Astrocyte (in vitro differentiated cells and primary cell): Measurements from ENCODE around the gene NAT14. TPM values are rescaled to one million over a fixed set of nuclear protein-coding genes. Genes with fewer than 3 reads are reported as not detected.

ENCODE experiments used
- DNase-seq: peaks from one replicate; pipeline ENCODE4 v3.0.0-alpha.2; 2010; ENCODE audit warnings: low read depth
- FAIRE-seq: peaks from 2 replicates; lab custom pipeline; 2011; peaks lifted over from hg19 to GRCh38; lab: Jason Lieb, UNC
- H2AFZ ChIP-seq: 2 replicates; pipeline ENCODE4 v1.6.0; 2012; ENCODE audit warnings: low read depth, low read length, inconsistent platforms
- H3K27ac ChIP-seq: 2 replicates; pipeline ENCODE4 v1.5.1; 2011; ENCODE audit warnings: low read depth, low read length, inconsistent platforms
- H3K27me3 ChIP-seq: 2 replicates; pipeline ENCODE4 v1.6.0; 2011; ENCODE audit warnings: low read length, inconsistent platforms; ENCODE audit not compliant: insufficient read depth
- H3K36me3 ChIP-seq: 2 replicates; pipeline ENCODE4 v1.5.1; 2011; ENCODE audit warnings: low read length, inconsistent platforms; ENCODE audit not compliant: insufficient read depth
- H3K4me1 ChIP-seq: 2 replicates; pipeline ENCODE4 v1.5.1; 2011; ENCODE audit warnings: low read length, inconsistent platforms; ENCODE audit not compliant: insufficient read depth
- H3K4me2 ChIP-seq: 2 replicates; pipeline ENCODE4 v1.6.0; 2012; ENCODE audit warnings: low read length, inconsistent platforms
- H3K4me3 ChIP-seq: 2 replicates; pipeline ENCODE4 v1.5.1; 2011; ENCODE audit warnings: low read depth, mild to moderate bottlenecking, low read length, inconsistent platforms; ENCODE audit not compliant: insufficient read depth
- H3K79me2 ChIP-seq: 2 replicates; pipeline ENCODE4 v1.6.0; 2012; ENCODE audit warnings: mild to moderate bottlenecking, low read length, inconsistent platforms; ENCODE audit not compliant: insufficient read depth
- H3K9ac ChIP-seq: 2 replicates; pipeline ENCODE4 v1.6.0; 2012; ENCODE audit warnings: mild to moderate bottlenecking, low read length, inconsistent platforms
- H3K9me3 ChIP-seq: 2 replicates; pipeline ENCODE4 v1.5.1; 2012; ENCODE audit warnings: low read depth, mild to moderate bottlenecking, low read length, inconsistent platforms; ENCODE audit not compliant: insufficient read depth
- H4K20me1 ChIP-seq: 2 replicates; pipeline ENCODE4 v1.6.0; 2012; ENCODE audit warnings: low read length, inconsistent platforms; ENCODE audit not compliant: insufficient read depth
- H3K27ac Mint-ChIP-seq: one replicate; pipeline ENCODE4 v1.8.0; 2021; ENCODE audit warnings: mild to moderate bottlenecking, mixed read lengths; ENCODE audit not compliant: unreplicated experiment
- H3K27me3 Mint-ChIP-seq: one replicate; pipeline ENCODE4 v1.8.0; 2021; ENCODE audit warnings: low read depth, mixed read lengths; ENCODE audit not compliant: unreplicated experiment
- H3K36me3 Mint-ChIP-seq: one replicate; pipeline ENCODE4 v1.8.0; 2021; ENCODE audit warnings: low read depth, mixed read lengths; ENCODE audit not compliant: unreplicated experiment
- H3K4me1 Mint-ChIP-seq: one replicate; pipeline ENCODE4 v1.8.0; 2021; ENCODE audit warnings: low read depth, mixed read lengths; ENCODE audit not compliant: unreplicated experiment
- H3K4me3 Mint-ChIP-seq: one replicate; pipeline ENCODE4 v1.8.0; 2021; ENCODE audit warnings: mild to moderate bottlenecking, moderate library complexity, mixed read lengths; ENCODE audit not compliant: unreplicated experiment
- H3K9me3 Mint-ChIP-seq: one replicate; pipeline ENCODE4 v1.8.0; 2021; ENCODE audit warnings: mild to moderate bottlenecking, mixed read lengths; ENCODE audit not compliant: unreplicated experiment
- EZH2 ChIP-seq: IDR thresholded peaks from 2 replicates; pipeline ENCODE4 v1.6.1; 2012; ENCODE audit warnings: mild to moderate bottlenecking, low read length, inconsistent platforms; ENCODE audit not compliant: insufficient read depth
- total RNA-seq: library from RNA; stranded (reverse); gene quantifications from 2 replicates; pipeline ENCODE4 v1.2.1, GENCODE V29; 2021
- TF ChIP-seq, protein P1 (sequence below): IDR thresholded peaks from 2 replicates; pipeline ENCODE4 v1.5.1; 2011; ENCODE audit warnings: low read depth, mild to moderate bottlenecking, inconsistent platforms, low read length, moderate library complexity; ENCODE audit not compliant: insufficient read depth

NAT14 gene
- total RNA-seq, 1 donor from 2014 or later: 71.2 TPM

DNA sequence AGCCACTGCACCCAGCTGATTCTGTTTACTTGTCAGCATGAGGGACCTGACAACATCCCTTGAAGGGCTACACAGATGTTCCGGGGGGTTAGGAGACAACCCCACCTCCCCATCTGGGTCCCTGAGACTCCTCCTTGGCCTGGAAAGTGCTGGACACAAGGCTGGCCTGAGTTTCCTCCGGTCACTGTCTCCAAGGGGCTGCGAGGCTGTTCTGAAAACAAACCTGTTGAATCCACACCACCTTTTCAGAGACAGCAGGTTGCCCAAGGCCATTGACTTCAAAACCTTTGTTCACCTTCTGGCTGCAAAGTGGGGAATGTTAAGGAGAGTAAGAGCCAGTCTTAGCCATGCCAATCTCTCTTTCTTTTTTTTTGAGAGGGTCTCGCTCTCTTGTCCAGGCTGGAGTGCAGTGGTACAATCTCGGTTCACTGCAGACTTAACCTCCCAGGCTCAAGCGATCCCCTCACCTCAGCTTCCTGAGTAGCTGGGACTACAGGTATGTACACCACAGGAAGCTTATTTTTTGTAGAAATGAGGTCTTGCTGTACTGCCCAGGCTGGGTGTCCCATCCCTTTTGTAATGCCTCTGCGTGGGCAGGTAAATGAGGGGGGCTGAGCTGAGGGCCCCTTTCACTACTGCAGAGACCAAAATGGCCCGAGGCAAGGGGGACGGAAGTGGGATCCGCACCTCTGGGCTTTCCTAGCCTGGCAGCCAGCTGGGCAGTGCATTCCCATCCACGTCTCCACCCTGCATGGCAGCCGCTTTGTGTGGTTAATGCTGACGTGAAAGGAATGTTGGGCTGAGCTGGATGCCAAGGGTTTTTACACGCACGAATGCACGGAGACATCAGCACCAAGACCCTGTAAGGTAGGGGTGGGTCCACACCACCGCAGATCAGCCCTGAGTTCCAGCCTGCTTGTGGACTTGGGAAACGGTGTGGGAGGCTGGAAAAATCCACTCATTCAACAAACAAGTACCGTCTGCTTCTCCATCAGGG lies 10.4 kb upstream of the NAT14 start:
- Histone ChIP-seq H3K36me3 (no peaks in the 10 kb centered on the region), H4K20me1 (peaks cover 5% of the 10 kb centered on the region), H2AFZ (peak overlapping the region; percentile 43), H3K9ac (peak overlapping the region; percentile 58), H3K27ac (peak overlapping the region; percentile 84), H3K4me3 (peak overlapping the region; percentile 1), H3K79me2 (peaks cover 20% of the 10 kb centered on the region), H3K27me3 (no peaks in the 10 kb centered on the region), H3K9me3 (no peaks in the 10 kb centered on the region), H3K4me1 (peaks cover 33% of the 10 kb centered on the region), H3K4me2 (peak overlapping the region; percentile 49)
- H3K4me1 Mint-ChIP-seq: peaks cover 9% of the 10 kb centered on the region
- DNase-seq (peak; percentile 89), FAIRE-seq (no peak)
- TF ChIP-seq EZH2: no peak
- TF ChIP-seq, protein P1, sequence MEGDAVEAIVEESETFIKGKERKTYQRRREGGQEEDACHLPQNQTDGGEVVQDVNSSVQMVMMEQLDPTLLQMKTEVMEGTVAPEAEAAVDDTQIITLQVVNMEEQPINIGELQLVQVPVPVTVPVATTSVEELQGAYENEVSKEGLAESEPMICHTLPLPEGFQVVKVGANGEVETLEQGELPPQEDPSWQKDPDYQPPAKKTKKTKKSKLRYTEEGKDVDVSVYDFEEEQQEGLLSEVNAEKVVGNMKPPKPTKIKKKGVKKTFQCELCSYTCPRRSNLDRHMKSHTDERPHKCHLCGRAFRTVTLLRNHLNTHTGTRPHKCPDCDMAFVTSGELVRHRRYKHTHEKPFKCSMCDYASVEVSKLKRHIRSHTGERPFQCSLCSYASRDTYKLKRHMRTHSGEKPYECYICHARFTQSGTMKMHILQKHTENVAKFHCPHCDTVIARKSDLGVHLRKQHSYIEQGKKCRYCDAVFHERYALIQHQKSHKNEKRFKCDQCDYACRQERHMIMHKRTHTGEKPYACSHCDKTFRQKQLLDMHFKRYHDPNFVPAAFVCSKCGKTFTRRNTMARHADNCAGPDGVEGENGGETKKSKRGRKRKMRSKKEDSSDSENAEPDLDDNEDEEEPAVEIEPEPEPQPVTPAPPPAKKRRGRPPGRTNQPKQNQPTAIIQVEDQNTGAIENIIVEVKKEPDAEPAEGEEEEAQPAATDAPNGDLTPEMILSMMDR: no peak
- peak overlapping the region; percentile 47 for H3K4me3 Mint-ChIP-seq
- no peaks in the 10 kb centered on the region for H3K9me3 Mint-ChIP-seq
- H3K27me3 Mint-ChIP-seq: no peaks in the 10 kb centered on the region
- peaks cover 2% of the 10 kb centered on the region for H3K36me3 Mint-ChIP-seq
- peak overlapping the region; percentile 92 for H3K27ac Mint-ChIP-seq

DNA sequence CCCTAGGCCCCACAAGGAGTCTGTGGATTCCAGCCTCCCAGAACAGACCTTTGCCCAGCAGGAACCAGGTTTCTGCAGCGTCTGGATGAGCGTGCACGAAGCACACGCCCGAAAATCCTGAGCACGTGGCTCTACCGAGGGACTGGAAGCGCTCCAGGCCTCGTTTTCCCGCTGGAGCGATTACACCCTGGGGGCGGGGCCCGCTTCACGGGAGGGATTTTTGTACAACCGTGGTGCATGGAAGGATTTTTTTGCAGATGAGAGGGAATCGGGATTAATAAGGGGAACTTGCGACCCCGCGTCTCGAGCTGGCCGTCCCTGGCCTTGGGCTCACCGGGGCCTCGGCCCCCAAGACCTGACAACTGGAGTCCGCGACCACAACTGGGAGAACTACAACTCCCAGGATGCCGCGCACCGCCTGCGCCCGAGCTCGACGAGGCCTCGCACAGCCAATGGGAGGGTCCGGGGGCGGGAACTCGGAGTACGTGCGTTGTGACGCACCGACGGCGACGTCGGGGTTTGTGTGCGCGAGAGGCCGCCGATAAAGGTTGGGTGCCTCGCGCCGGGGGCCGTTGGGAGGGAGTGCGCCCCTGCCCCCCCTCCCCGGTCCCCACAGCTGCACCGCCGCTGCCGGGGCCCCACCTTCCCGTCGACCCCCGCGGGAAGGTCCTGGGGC lies 8.8 kb upstream of the NAT14 start, which contains the start of gene ZNF628:
Gene ZNF628 (plus strand): TSS at position 518 of the 676 bp plus-strand sequence. CDS start 3,294 bp downstream, outside the sequence.
- Histone ChIP-seq H2AFZ (peak within 1 kb of the TSS; percentile 83), H3K4me3 (peak within 1 kb of the TSS; percentile 81), H3K9me3 (no peaks in the 10 kb centered on the region), H3K4me1 (peaks cover 33% of the 10 kb centered on the region), H4K20me1 (peaks cover 9% of the 10 kb centered on the region), H3K9ac (peak within 1 kb of the TSS; percentile 80), H3K27ac (peak within 1 kb of the TSS; percentile 84), H3K27me3 (no peaks in the 10 kb centered on the region), H3K79me2 (peaks cover 29% of the 10 kb centered on the region), H3K4me2 (peak within 1 kb of the TSS; percentile 96), H3K36me3 (no peaks in the 10 kb centered on the region)
- Mint-ChIP-seq H3K9me3 (no peaks in the 10 kb centered on the region), H3K27ac (peak within 1 kb of the TSS; percentile 92), H3K4me1 (peaks cover 9% of the 10 kb centered on the region), H3K36me3 (peaks cover 4% of the 10 kb centered on the region), H3K4me3 (peak within 1 kb of the TSS; percentile 91), H3K27me3 (no peaks in the 10 kb centered on the region)
- DNase-seq (peak; percentile 94), FAIRE-seq (no peak)
- TF ChIP-seq, protein P1: no peak
- no peak for TF ChIP-seq EZH2
